ENCODE results near the gene DNAJC5.
"Not testable (repeated sequence)": the region's sequence is repeated elsewhere in the genome, so short reads cannot be mapped to it uniquely, and the experiment has no call there.

Gene DNAJC5

GRCh38 chr20:63861981-63862901 is 32.7 kb upstream of the DNAJC5 start:
- H3K36me3 ChIP-seq (ENCODE audit: control insufficient read depth, insufficient read depth, low read length) = peaks cover 9% of the 10 kb centered on the region
- DNase-seq (ENCODE audit: low read depth, low spot score) = no peak
- no peak overlapping the region for H3K27ac ChIP-seq (ENCODE audit: low read length)
- WGBS (ENCODE audit: insufficient coverage, insufficient read length) = no CpG with 5 or more reads among the region's 95 CpGs
- peaks cover 11% of the 10 kb centered on the region for H3K4me1 ChIP-seq (ENCODE audit: control insufficient read depth, insufficient read depth, low read length)
- H3K9me3 ChIP-seq (ENCODE audit: control insufficient read depth, insufficient read depth, low read length) = no peaks in the 10 kb centered on the region
- no peak overlapping the region for H3K4me3 ChIP-seq (ENCODE audit: low read length)
- H3K27me3 ChIP-seq (ENCODE audit: control insufficient read depth, insufficient read depth, low read length) = no peaks in the 10 kb centered on the region

GRCh38 chr20:63863021-63863797 is 31.7 kb upstream of the DNAJC5 start:
- no peak for DNase-seq (ENCODE audit: low read depth, low spot score)
- H3K4me3 ChIP-seq (ENCODE audit: low read length) = no peak overlapping the region
- no peaks in the 10 kb centered on the region for H3K27me3 ChIP-seq (ENCODE audit: control insufficient read depth, insufficient read depth, low read length)
- H3K9me3 ChIP-seq (ENCODE audit: control insufficient read depth, insufficient read depth, low read length) = no peaks in the 10 kb centered on the region
- no CpG with 5 or more reads among the region's 18 CpGs for WGBS (ENCODE audit: insufficient coverage, insufficient read length)
- H3K27ac ChIP-seq (ENCODE audit: low read length) = no peak overlapping the region
- H3K4me1 ChIP-seq (ENCODE audit: control insufficient read depth, insufficient read depth, low read length) = peaks cover 8% of the 10 kb centered on the region
- peaks cover 9% of the 10 kb centered on the region for H3K36me3 ChIP-seq (ENCODE audit: control insufficient read depth, insufficient read depth, low read length)

- no peak for DNase-seq (ENCODE audit: low read depth, low spot score)
- H3K36me3 ChIP-seq (ENCODE audit: control insufficient read depth, insufficient read depth, low read length) = peaks cover 11% of the 10 kb centered on the region
- H3K27me3 ChIP-seq (ENCODE audit: control insufficient read depth, insufficient read depth, low read length) = no peaks in the 10 kb centered on the region
- peaks cover 8% of the 10 kb centered on the region for H3K4me1 ChIP-seq (ENCODE audit: control insufficient read depth, insufficient read depth, low read length)
- peak overlapping the region; percentile 60; the same call in 1 of the 2 replicates for H3K4me3 ChIP-seq (ENCODE audit: low read length)
- H3K9me3 ChIP-seq (ENCODE audit: control insufficient read depth, insufficient read depth, low read length) = no peaks in the 10 kb centered on the region
- no peak overlapping the region for H3K27ac ChIP-seq (ENCODE audit: low read length)
- no CpG with 5 or more reads among the region's 38 CpGs for WGBS (ENCODE audit: insufficient coverage, insufficient read length)
Measured at GRCh38 chr20:63863798-63864544, 31.0 kb upstream of the DNAJC5 start.

GRCh38 chr20:63864545-63864977 is 30.4 kb upstream of the DNAJC5 start:
- Histone ChIP-seq H3K4me3 (ENCODE audit: low read length) (peak overlapping the region; percentile 60; the same call in 1 of the 2 replicates), H3K27me3 (ENCODE audit: control insufficient read depth, insufficient read depth, low read length) (no peaks in the 10 kb centered on the region), H3K36me3 (ENCODE audit: control insufficient read depth, insufficient read depth, low read length) (peaks cover 16% of the 10 kb centered on the region), H3K4me1 (ENCODE audit: control insufficient read depth, insufficient read depth, low read length) (peaks cover 4% of the 10 kb centered on the region), H3K27ac (ENCODE audit: low read length) (no peak overlapping the region), H3K9me3 (ENCODE audit: control insufficient read depth, insufficient read depth, low read length) (no peaks in the 10 kb centered on the region)
- DNase-seq (ENCODE audit: low read depth, low spot score) = no peak
- no CpG with 5 or more reads among the region's 25 CpGs for WGBS (ENCODE audit: insufficient coverage, insufficient read length)

- WGBS (ENCODE audit: insufficient coverage, insufficient read length) = no CpG with 5 or more reads among the region's 68 CpGs
- DNase-seq (ENCODE audit: low read depth, low spot score) = peak; percentile 100
- Histone ChIP-seq H3K27ac (ENCODE audit: low read length) (no peak within 1 kb of the TSS), H3K27me3 (ENCODE audit: control insufficient read depth, insufficient read depth, low read length) (no peaks in the 10 kb centered on the region), H3K4me3 (ENCODE audit: low read length) (peak within 1 kb of the TSS; percentile 74), H3K9me3 (ENCODE audit: control insufficient read depth, insufficient read depth, low read length) (no peaks in the 10 kb centered on the region), H3K4me1 (ENCODE audit: control insufficient read depth, insufficient read depth, low read length) (peaks cover 4% of the 10 kb centered on the region), H3K36me3 (ENCODE audit: control insufficient read depth, insufficient read depth, low read length) (peaks cover 19% of the 10 kb centered on the region)
Measured at GRCh38 chr20:63864978-63865640, 29.8 kb upstream of the DNAJC5 start, which contains the start of gene TPD52L2. TPD52L2 (plus strand) TSS chr20:63865270; CDS start chr20:63865366, 96 bp downstream.

- not testable (repeated sequence) for H3K4me3 ChIP-seq (ENCODE audit: low read length); H3K9me3 ChIP-seq (ENCODE audit: control insufficient read depth, insufficient read depth, low read length); H3K27me3 ChIP-seq (ENCODE audit: control insufficient read depth, insufficient read depth, low read length); DNase-seq (ENCODE audit: low read depth, low spot score); H3K4me1 ChIP-seq (ENCODE audit: control insufficient read depth, insufficient read depth, low read length); H3K27ac ChIP-seq (ENCODE audit: low read length)
- WGBS (ENCODE audit: insufficient coverage, insufficient read length) = no CpG with 5 or more reads among the region's 13 CpGs
- peaks cover 14% of the 10 kb centered on the region for H3K36me3 ChIP-seq (ENCODE audit: control insufficient read depth, insufficient read depth, low read length)
Measured at GRCh38 chr20:63867042-63867441, 27.9 kb upstream of the DNAJC5 start.

GRCh38 chr20:63868264-63868663 is 26.7 kb upstream of the DNAJC5 start:
- no peak for DNase-seq (ENCODE audit: low read depth, low spot score)
- Histone ChIP-seq H3K36me3 (ENCODE audit: control insufficient read depth, insufficient read depth, low read length) (peaks cover 9% of the 10 kb centered on the region), H3K27ac (ENCODE audit: low read length) (no peak overlapping the region), H3K27me3 (ENCODE audit: control insufficient read depth, insufficient read depth, low read length) (no peaks in the 10 kb centered on the region), H3K4me1 (ENCODE audit: control insufficient read depth, insufficient read depth, low read length) (peaks cover 4% of the 10 kb centered on the region), H3K9me3 (ENCODE audit: control insufficient read depth, insufficient read depth, low read length) (no peaks in the 10 kb centered on the region), H3K4me3 (ENCODE audit: low read length) (no peak overlapping the region)
- WGBS (ENCODE audit: insufficient coverage, insufficient read length) = no CpG with 5 or more reads among the region's 5 CpGs

GRCh38 chr20:63873477-63873971 is 21.4 kb upstream of the DNAJC5 start:
- peaks cover 28% of the 10 kb centered on the region for H3K36me3 ChIP-seq (ENCODE audit: control insufficient read depth, insufficient read depth, low read length)
- no CpG with 5 or more reads among the region's 14 CpGs for WGBS (ENCODE audit: insufficient coverage, insufficient read length)
- DNase-seq (ENCODE audit: low read depth, low spot score) = no peak

GRCh38 chr20:63874241-63874640 is 20.7 kb upstream of the DNAJC5 start:
- WGBS (ENCODE audit: insufficient coverage, insufficient read length) = no CpG with 5 or more reads among the region's 7 CpGs
- H3K4me3 ChIP-seq (ENCODE audit: low read length); H3K4me1 ChIP-seq (ENCODE audit: control insufficient read depth, insufficient read depth, low read length); H3K27me3 ChIP-seq (ENCODE audit: control insufficient read depth, insufficient read depth, low read length); H3K9me3 ChIP-seq (ENCODE audit: control insufficient read depth, insufficient read depth, low read length); DNase-seq (ENCODE audit: low read depth, low spot score); H3K27ac ChIP-seq (ENCODE audit: low read length): not testable (repeated sequence)
- H3K36me3 ChIP-seq (ENCODE audit: control insufficient read depth, insufficient read depth, low read length) = peaks cover 25% of the 10 kb centered on the region

More at GRCh38 chr20:63873477-63873971, 21.4 kb upstream of the DNAJC5 start:
- no peak overlapping the region for H3K4me3 ChIP-seq (ENCODE audit: low read length)
- no peaks in the 10 kb centered on the region for H3K4me1 ChIP-seq (ENCODE audit: control insufficient read depth, insufficient read depth, low read length)
- no peaks in the 10 kb centered on the region for H3K9me3 ChIP-seq (ENCODE audit: control insufficient read depth, insufficient read depth, low read length)
- no peak overlapping the region for H3K27ac ChIP-seq (ENCODE audit: low read length)
- H3K27me3 ChIP-seq (ENCODE audit: control insufficient read depth, insufficient read depth, low read length) = no peaks in the 10 kb centered on the region

Measured in iPS DF 6.9 (cell line).